ENCODE measurements around the gene ESRRA. TPM values are rescaled to one million over a fixed set of nuclear protein-coding genes. Genes with fewer than 3 reads are reported as not detected.

Gene ESRRA
- total and polyA plus RNA-seq, 2 of the 4 experiments (the other 2 are of a cell fraction), result 10.2 to 15.0 TPM

DNA sequence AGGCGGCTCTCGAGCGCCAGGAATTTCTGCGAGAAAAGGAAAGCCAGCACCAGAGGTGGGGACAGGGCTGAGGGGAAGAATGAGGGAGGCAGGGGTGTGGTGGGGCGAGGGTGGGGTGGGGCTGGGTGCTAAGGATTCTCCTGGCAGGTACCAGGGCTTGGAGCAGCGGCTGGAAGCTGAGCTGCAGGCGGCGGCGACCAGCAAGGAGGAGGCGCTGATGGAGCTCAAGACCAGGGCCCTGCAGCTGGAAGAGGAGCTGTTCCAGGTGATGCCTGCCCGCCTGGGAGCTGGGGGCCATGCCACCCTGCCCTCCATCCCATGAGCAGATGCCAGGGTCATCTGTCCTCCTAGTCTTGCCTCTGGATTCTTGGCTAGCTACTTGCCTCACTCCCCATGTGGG, 44.1 kb downstream of the ESRRA start:
- DNase-seq (no peak), ATAC-seq (ENCODE audit: low read depth) (no peak)
- Histone ChIP-seq H3K9me3 (ENCODE audit: control insufficient read depth, insufficient read depth, low read length) (no peaks in the 10 kb centered on the region), H3K9me1 (ENCODE audit: insufficient read depth, low read length) (no peaks in the 10 kb centered on the region), H3K4me2 (ENCODE audit: low read depth, low read length) (no peak overlapping the region), H2BK120ac (ENCODE audit: low read depth, low read length) (no peak overlapping the region), H3K23ac (ENCODE audit: low read depth, low read length) (no peak overlapping the region), H4K20me1 (ENCODE audit: insufficient read depth, low read length) (no peaks in the 10 kb centered on the region), H2AFZ (replicated peaks; ENCODE audit: low read length, poor library complexity) (no peak overlapping the region), H2AK5ac (ENCODE audit: low read depth, low read length) (no peak overlapping the region), H3K27ac (ENCODE audit: insufficient read depth, low read length) (no peak overlapping the region), H3K9ac (ENCODE audit: low read depth, low read length) (no peak overlapping the region), H2BK15ac (ENCODE audit: low read depth, low read length) (no peak overlapping the region), H2BK20ac (ENCODE audit: low read depth, low read length) (no peak overlapping the region), H3K56ac (ENCODE audit: extremely low read depth, insufficient read depth, low read length) (no peak overlapping the region), H3K4me1 (ENCODE audit: control insufficient read depth, insufficient read depth, low read length) (no peaks in the 10 kb centered on the region), H4K5ac (ENCODE audit: low read depth, low read length) (no peak overlapping the region), H3K36me3 (ENCODE audit: control insufficient read depth, insufficient read depth, low read length) (no peaks in the 10 kb centered on the region), H3K4me3 (ENCODE audit: insufficient read depth, low read depth, low read length) (no peak overlapping the region), H3K14ac (replicated peaks; ENCODE audit: low read depth, low read length) (no peak overlapping the region), H2AK9ac (replicated peaks; ENCODE audit: low read depth, low read length, poor library complexity) (no peak overlapping the region), H3K4ac (ENCODE audit: low read depth, low read length) (no peak overlapping the region), H4K91ac (ENCODE audit: insufficient read depth, low read depth, low read length) (no peak overlapping the region), H4K8ac (ENCODE audit: low read depth in 2 of 2, low read length in 2 of 2) (no peak overlapping the region), H3K18ac (ENCODE audit: low read depth, low read length) (no peak overlapping the region), H3K27me3 (ENCODE audit: control insufficient read depth, insufficient read depth, low read length) (peaks cover 2% of the 10 kb centered on the region; the same call in 1 of the 2 replicates), H2BK5ac (ENCODE audit: low read depth, low read length, poor library complexity, severe bottlenecking) (no peak overlapping the region), H3K79me1 (ENCODE audit: low read depth in 1 of 2, low read length in 2 of 2) (no peaks in the 10 kb centered on the region)
- intact Hi-C loops (cut with micrococcal nuclease), result no loop called here
- POLR2A ChIA-PET (ENCODE audit: unreplicated experiment), result no interaction called here
- dilution Hi-C loops (cut with HindIII; ENCODE audit: low sequenced_read_pairs, unreplicated experiment), result no loop called here
- BruUV-seq (replicated peaks), result no TSS peak
- CTCF ChIA-PET, result no interaction called here
- no CpG with 5 or more reads among the region's 11 CpGs for WGBS, 2 experiments (ENCODE audit: extremely low coverage in 2 of 2, insufficient read length in 1 of 2)
- in situ Hi-C loops (cut with MboI; ENCODE audit: low sequenced_read_pairs), result no loop called here
- TF ChIP-seq POLR2A (IDR thresholded peaks at IDR 0.05; ENCODE audit: low read depth, low read length), result no peak
- TF ChIP-seq CEBPB (IDR thresholded peaks at IDR 0.05; ENCODE audit: low read depth, low read length), result no peak
- TF ChIP-seq MXI1 (IDR thresholded peaks at IDR 0.05; ENCODE audit: borderline replicate concordance, low read depth, low read length), result no peak
- TF ChIP-seq MAFK (IDR thresholded peaks at IDR 0.05; ENCODE audit: low read depth, low read length), result no peak
- TF ChIP-seq, protein P1, sequence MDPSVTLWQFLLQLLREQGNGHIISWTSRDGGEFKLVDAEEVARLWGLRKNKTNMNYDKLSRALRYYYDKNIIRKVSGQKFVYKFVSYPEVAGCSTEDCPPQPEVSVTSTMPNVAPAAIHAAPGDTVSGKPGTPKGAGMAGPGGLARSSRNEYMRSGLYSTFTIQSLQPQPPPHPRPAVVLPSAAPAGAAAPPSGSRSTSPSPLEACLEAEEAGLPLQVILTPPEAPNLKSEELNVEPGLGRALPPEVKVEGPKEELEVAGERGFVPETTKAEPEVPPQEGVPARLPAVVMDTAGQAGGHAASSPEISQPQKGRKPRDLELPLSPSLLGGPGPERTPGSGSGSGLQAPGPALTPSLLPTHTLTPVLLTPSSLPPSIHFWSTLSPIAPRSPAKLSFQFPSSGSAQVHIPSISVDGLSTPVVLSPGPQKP (IDR thresholded peaks at IDR 0.05; ENCODE audit: borderline replicate concordance, low read depth, low read length), result no peak
- no peak for TF ChIP-seq NFE2L2 (IDR thresholded peaks at IDR 0.05; ENCODE audit: low read depth, low read length)
- TF ChIP-seq CTCF (conservative IDR thresholded peaks at IDR 0.05; ENCODE audit: low read depth, low read length), result no peak
- TF ChIP-seq SMC3 (IDR thresholded peaks at IDR 0.05; ENCODE audit: low read depth, low read length), result no peak
- TF ChIP-seq, protein P2, sequence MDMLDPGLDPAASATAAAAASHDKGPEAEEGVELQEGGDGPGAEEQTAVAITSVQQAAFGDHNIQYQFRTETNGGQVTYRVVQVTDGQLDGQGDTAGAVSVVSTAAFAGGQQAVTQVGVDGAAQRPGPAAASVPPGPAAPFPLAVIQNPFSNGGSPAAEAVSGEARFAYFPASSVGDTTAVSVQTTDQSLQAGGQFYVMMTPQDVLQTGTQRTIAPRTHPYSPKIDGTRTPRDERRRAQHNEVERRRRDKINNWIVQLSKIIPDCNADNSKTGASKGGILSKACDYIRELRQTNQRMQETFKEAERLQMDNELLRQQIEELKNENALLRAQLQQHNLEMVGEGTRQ (IDR thresholded peaks at IDR 0.05; ENCODE audit: low read depth, low read length), result no peak
- no peak for TF ChIP-seq FOS (IDR thresholded peaks at IDR 0.05; ENCODE audit: low read depth, low read length)
- no peak for TF ChIP-seq CHD1 (IDR thresholded peaks at IDR 0.05; ENCODE audit: low read depth, low read length)
- TF ChIP-seq RCOR1 (IDR thresholded peaks at IDR 0.05; ENCODE audit: insufficient replicate concordance, low read length), result no peak
- no peak for TF ChIP-seq BHLHE40 (IDR thresholded peaks at IDR 0.05; ENCODE audit: low read depth, low read length)
- TF ChIP-seq RFX5 (IDR thresholded peaks at IDR 0.05; ENCODE audit: low read depth, low read length), result no peak
- no peak for TF ChIP-seq RAD21 (IDR thresholded peaks at IDR 0.05; ENCODE audit: low read length)
- TF ChIP-seq MAZ (IDR thresholded peaks at IDR 0.05; ENCODE audit: borderline replicate concordance, low read depth, low read length), result no peak

Measured in IMR-90 (cell line).